ENCODE measurements around the gene ADAM12. TPM values are rescaled to one million over a fixed set of nuclear protein-coding genes. Genes with fewer than 3 reads are reported as not detected.

ADAM12 gene
- total and polyA plus RNA-seq, 7 donors: under 0.01 to 0.82 (median 0.46) TPM; not detected in 1

- DNase-seq: no peak
- Histone ChIP-seq H3K4me1 (no peaks in the 10 kb centered on the region), H3K36me3 (no peaks in the 10 kb centered on the region), H3K27ac (no peak overlapping the region), H3K27me3 (no peaks in the 10 kb centered on the region), H3K9me3 (no peaks in the 10 kb centered on the region), H3K4me3 (no peak overlapping the region)
- TF ChIP-seq, protein P1, sequence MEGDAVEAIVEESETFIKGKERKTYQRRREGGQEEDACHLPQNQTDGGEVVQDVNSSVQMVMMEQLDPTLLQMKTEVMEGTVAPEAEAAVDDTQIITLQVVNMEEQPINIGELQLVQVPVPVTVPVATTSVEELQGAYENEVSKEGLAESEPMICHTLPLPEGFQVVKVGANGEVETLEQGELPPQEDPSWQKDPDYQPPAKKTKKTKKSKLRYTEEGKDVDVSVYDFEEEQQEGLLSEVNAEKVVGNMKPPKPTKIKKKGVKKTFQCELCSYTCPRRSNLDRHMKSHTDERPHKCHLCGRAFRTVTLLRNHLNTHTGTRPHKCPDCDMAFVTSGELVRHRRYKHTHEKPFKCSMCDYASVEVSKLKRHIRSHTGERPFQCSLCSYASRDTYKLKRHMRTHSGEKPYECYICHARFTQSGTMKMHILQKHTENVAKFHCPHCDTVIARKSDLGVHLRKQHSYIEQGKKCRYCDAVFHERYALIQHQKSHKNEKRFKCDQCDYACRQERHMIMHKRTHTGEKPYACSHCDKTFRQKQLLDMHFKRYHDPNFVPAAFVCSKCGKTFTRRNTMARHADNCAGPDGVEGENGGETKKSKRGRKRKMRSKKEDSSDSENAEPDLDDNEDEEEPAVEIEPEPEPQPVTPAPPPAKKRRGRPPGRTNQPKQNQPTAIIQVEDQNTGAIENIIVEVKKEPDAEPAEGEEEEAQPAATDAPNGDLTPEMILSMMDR (IDR thresholded peaks at IDR 0.05): no peak
- TF ChIP-seq POLR2AphosphoS5 (IDR thresholded peaks at IDR 0.05) (no peak), EP300 (IDR thresholded peaks at IDR 0.05) (no peak), POLR2A (IDR thresholded peaks at IDR 0.05) (no peak)
- intact Hi-C loops (cut with DNase I): no loop called here
- WGBS, 2 donors: 63 to 74% methylated on average over 1 of the region's 1 CpG
Measured at GRCh38 chr10:126122881-126123280, 265.4 kb downstream of the ADAM12 start.

DNA sequence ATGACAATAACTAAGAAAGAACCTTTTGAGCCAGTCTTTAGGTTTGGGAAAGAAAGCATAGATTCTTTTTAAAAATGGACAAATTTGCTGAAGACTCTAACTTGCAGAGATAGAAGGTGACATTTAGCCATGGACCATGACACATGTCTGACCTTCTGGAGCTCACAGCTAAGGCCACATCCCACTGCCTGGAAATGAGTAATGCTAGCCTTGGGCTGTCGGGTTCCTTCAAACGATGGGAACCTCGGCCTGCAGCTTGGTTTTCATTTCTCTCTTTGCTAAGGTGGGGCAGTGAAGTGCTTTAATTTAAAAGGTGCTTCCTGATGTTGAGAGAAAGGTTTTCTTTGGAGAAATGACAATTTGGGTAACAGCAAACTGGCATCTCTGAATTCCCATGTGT is 268.7 kb downstream of the ADAM12 start:
- WGBS, 2 donors: 53 to 71% methylated on average over 3 of the region's 3 CpGs
- no peaks in the 10 kb centered on the region for H3K36me3 ChIP-seq
- DNase-seq: no peak
- no peaks in the 10 kb centered on the region for H3K27me3 ChIP-seq
- no peak overlapping the region for H3K27ac ChIP-seq
- H3K9me3 ChIP-seq: no peaks in the 10 kb centered on the region
- intact Hi-C loops (cut with DNase I): no loop called here
- TF ChIP-seq POLR2AphosphoS5 (IDR thresholded peaks at IDR 0.05): no peak
- TF ChIP-seq POLR2A (IDR thresholded peaks at IDR 0.05): no peak
- no peak overlapping the region for H3K4me3 ChIP-seq
- no peaks in the 10 kb centered on the region for H3K4me1 ChIP-seq

DNA sequence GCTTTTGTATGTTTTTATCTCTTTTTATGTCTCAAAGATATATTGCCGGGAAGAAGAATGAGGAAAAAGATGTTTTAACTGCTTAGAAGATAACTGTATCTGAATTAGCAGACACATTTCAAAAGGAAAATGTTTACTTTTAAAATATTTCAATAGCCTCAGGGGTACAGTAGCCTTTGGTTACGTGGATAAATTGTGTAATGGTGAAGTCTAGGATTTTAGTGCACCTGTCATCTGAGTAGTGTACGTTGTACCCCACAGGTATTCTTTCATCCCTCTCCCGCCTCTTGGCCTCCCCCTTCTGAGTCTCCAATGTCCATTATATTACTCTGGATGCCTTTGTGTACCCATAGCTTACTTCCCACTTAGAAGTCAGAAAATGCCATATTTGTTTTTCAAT is 269.8 kb downstream of the ADAM12 start:
- Histone ChIP-seq H3K36me3 (no peaks in the 10 kb centered on the region), H3K4me1 (no peaks in the 10 kb centered on the region), H3K9me3 (no peaks in the 10 kb centered on the region), H3K27me3 (no peaks in the 10 kb centered on the region), H3K4me3 (no peak overlapping the region), H3K27ac (no peak overlapping the region)
- TF ChIP-seq, protein P1 (IDR thresholded peaks at IDR 0.05): no peak
- no peak for TF ChIP-seq EP300 (IDR thresholded peaks at IDR 0.05)
- TF ChIP-seq POLR2AphosphoS5 (IDR thresholded peaks at IDR 0.05): no peak
- TF ChIP-seq POLR2A (IDR thresholded peaks at IDR 0.05): no peak
- 53 to 71% methylated on average over 4 of the region's 4 CpGs for WGBS, 2 donors
- intact Hi-C loops (cut with DNase I): no loop called here
- DNase-seq: no peak

GRCh38 chr10:126117196-126117595 is 271.1 kb downstream of the ADAM12 start:
- no peak overlapping the region for H3K4me3 ChIP-seq
- intact Hi-C loops (cut with DNase I): no loop called here

GRCh38 chr10:126115886-126116285 is 272.4 kb downstream of the ADAM12 start:
- H3K27ac ChIP-seq: no peak overlapping the region
- TF ChIP-seq, protein P1 (IDR thresholded peaks at IDR 0.05): no peak
- no peak for TF ChIP-seq POLR2AphosphoS5 (IDR thresholded peaks at IDR 0.05)
- no peak for TF ChIP-seq EP300 (IDR thresholded peaks at IDR 0.05)
- no peak for TF ChIP-seq POLR2A (IDR thresholded peaks at IDR 0.05)
- intact Hi-C loops (cut with DNase I): no loop called here
- 63 to 72% methylated on average over 6 of the region's 6 CpGs for WGBS, 2 donors
- H3K27me3 ChIP-seq: no peaks in the 10 kb centered on the region
- no peak for DNase-seq
- no peaks in the 10 kb centered on the region for H3K9me3 ChIP-seq
- no peak overlapping the region for H3K4me3 ChIP-seq
- H3K36me3 ChIP-seq: no peaks in the 10 kb centered on the region
- no peaks in the 10 kb centered on the region for H3K4me1 ChIP-seq

More at GRCh38 chr10:126117196-126117595, 271.1 kb downstream of the ADAM12 start:
- DNase-seq: no peak
- H3K4me1 ChIP-seq: no peaks in the 10 kb centered on the region
- H3K27ac ChIP-seq: no peak overlapping the region
- H3K36me3 ChIP-seq: no peaks in the 10 kb centered on the region
- TF ChIP-seq, protein P1 (IDR thresholded peaks at IDR 0.05): no peak
- no peak for TF ChIP-seq POLR2AphosphoS5 (IDR thresholded peaks at IDR 0.05)
- TF ChIP-seq EP300 (IDR thresholded peaks at IDR 0.05): no peak
- TF ChIP-seq POLR2A (IDR thresholded peaks at IDR 0.05): no peak
- H3K9me3 ChIP-seq: no peaks in the 10 kb centered on the region
- no peaks in the 10 kb centered on the region for H3K27me3 ChIP-seq
- WGBS, 2 donors: 50 to 65% methylated on average over 3 of the region's 3 CpGs

Measured in sigmoid colon (tissue), 7 donors.